Suprapubic skin (tissue), 4 donors: ENCODE data around the gene FAM200B. TPM values are rescaled to one million over a fixed set of nuclear protein-coding genes. Genes with fewer than 3 reads are reported as not detected.

Experiments used
- DNase-seq, 2 donors: peaks; one replicate each; pipeline ENCODE4 v3.0.0-alpha.2; 2019; ENCODE audit warnings: low spot score in 2 of 2
- H3K27ac ChIP-seq: fragments of 200-600 bp; sonication (generic); one replicate; pipeline ENCODE4 v1.5.1; 2019
- H3K27me3 ChIP-seq: fragments of 200-600 bp; sonication (generic); one replicate; pipeline ENCODE4 v1.5.1; 2019
- H3K36me3 ChIP-seq: fragments of 200-600 bp; sonication (generic); one replicate; pipeline ENCODE4 v1.5.1; 2019
- H3K4me1 ChIP-seq: fragments of 200-600 bp; sonication (generic); one replicate; pipeline ENCODE4 v1.5.1; 2019
- H3K4me3 ChIP-seq: fragments of 200-600 bp; sonication (generic); one replicate; pipeline ENCODE4 v1.5.1; 2019; ENCODE audit warnings: mild to moderate bottlenecking
- H3K9me3 ChIP-seq: fragments of 200-600 bp; sonication (generic); one replicate; pipeline ENCODE4 v1.5.1; 2019
- CTCF ChIP-seq, 2 donors: fragments of 200-600 bp in 1 of 2; fragments of 450-650 bp in 1 of 2; sonication (generic) in 1 of 2; IDR thresholded peaks; one replicate each; pipeline ENCODE4 v1.5.1; 2016 to 2019; ENCODE audit warnings: antibody characterized with exemption in 2 of 2, mild to moderate bottlenecking in 1 of 2, moderate library complexity in 1 of 2
- EP300 ChIP-seq: sonication (generic); formaldehyde crosslinking; IDR thresholded peaks from one replicate; pipeline ENCODE4 v1.6.1; 2017; ENCODE audit warnings: antibody characterized with exemption
- POLR2A ChIP-seq, 2 donors: fragments of 450-650 bp; IDR thresholded peaks; one replicate each; pipeline ENCODE4 v1.6.1; 2017; ENCODE audit warnings: antibody characterized with exemption in 2 of 2, mild to moderate bottlenecking in 2 of 2, moderate library complexity in 2 of 2
- POLR2AphosphoS5 ChIP-seq, 3 donors: sonication (generic); formaldehyde crosslinking; IDR thresholded peaks; one replicate each; pipeline ENCODE4 v1.6.1; 2017; ENCODE audit warnings: antibody characterized with exemption in 3 of 3
- WGBS: methylation state at CpG from one replicate; pipeline ENCODE4 v1.1.5; 2018; 5-methylcytosine and 5-hydroxymethylcytosine counted together
- total RNA-seq, 4 donors: library from RNA; depleted of rRNA; stranded (reverse); fragments of >200 nt; gene quantifications; one replicate each; pipeline ENCODE4 v1.1.0, GENCODE V29; 2016

Gene FAM200B
- total RNA-seq, 4 donors from 2014 or later: 18.6 to 39.0 (median 27.5) TPM

GRCh38 chr4:15714646-15715435, 33.2 kb downstream of the FAM200B start:
- TF ChIP-seq CTCF (IDR thresholded peaks at IDR 0.05) (no peak), EP300 (no peak), POLR2AphosphoS5 (IDR thresholded peaks at IDR 0.05) (no peak), POLR2A (IDR thresholded peaks at IDR 0.05) (no peak)
- no peak overlapping the region for H3K27ac ChIP-seq
- WGBS: 74% methylated on average over 8 of the region's 8 CpGs

DNA sequence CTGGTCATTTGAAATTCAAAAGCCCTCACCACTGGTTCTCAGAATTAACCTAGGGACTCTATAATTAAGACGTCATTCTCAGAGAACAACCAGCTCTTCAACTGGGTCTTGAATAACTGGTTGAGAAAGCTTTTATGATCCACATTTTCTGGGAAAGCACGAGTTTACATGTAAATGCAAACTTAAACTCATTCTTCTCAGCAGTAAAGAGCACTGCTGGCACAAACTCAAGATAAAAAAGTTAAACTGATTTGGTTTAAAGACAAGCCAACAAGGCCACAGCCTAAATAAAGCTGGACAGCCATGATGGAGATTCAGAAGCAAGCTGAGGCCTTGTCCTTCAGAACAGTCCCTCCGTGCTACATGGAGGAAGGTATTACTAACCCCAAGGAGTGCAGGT, 34.5 kb downstream of the FAM200B start:
- no peak for TF ChIP-seq EP300
- TF ChIP-seq CTCF (IDR thresholded peaks at IDR 0.05): no peak
- TF ChIP-seq POLR2A (IDR thresholded peaks at IDR 0.05): no peak
- no peak for TF ChIP-seq POLR2AphosphoS5 (IDR thresholded peaks at IDR 0.05)
- no peaks in the 10 kb centered on the region for H3K9me3 ChIP-seq
- H3K27me3 ChIP-seq: no peaks in the 10 kb centered on the region
- H3K36me3 ChIP-seq: no peaks in the 10 kb centered on the region
- 75% methylated on average over 3 of the region's 3 CpGs for WGBS
- DNase-seq: no peak
- H3K4me3 ChIP-seq: no peak overlapping the region
- H3K27ac ChIP-seq: no peak overlapping the region
- no peaks in the 10 kb centered on the region for H3K4me1 ChIP-seq

More at GRCh38 chr4:15714646-15715435, 33.2 kb downstream of the FAM200B start:
- Histone ChIP-seq H3K4me3 (no peak overlapping the region), H3K27me3 (no peaks in the 10 kb centered on the region), H3K9me3 (no peaks in the 10 kb centered on the region), H3K4me1 (no peaks in the 10 kb centered on the region), H3K36me3 (no peaks in the 10 kb centered on the region)
- DNase-seq: no peak

DNA sequence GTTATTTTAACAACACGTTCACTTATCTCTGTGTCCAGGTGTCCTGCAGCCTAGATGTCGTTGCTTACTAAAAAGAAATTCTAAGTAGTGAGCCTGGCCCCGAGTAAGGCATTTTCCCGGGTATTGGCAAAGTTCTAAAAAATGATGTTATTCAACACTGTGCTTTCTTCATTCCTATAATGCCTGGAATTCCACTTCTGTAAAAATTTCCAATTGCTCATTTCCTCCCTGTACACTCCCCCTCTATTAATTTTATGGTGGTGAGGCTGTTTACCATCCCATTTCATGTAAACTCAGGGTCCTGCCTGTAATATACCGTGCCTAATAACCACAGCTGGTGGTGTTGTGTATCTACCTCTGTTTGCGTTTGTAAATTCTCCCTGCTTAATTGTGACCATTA, 35.5 kb downstream of the FAM200B start:
- H3K9me3 ChIP-seq: no peaks in the 10 kb centered on the region
- H3K27ac ChIP-seq: no peak overlapping the region
- no peaks in the 10 kb centered on the region for H3K4me1 ChIP-seq
- no peaks in the 10 kb centered on the region for H3K36me3 ChIP-seq
- WGBS: 65% methylated on average over 6 of the region's 6 CpGs
- no peaks in the 10 kb centered on the region for H3K27me3 ChIP-seq
- DNase-seq: no peak
- TF ChIP-seq POLR2A (IDR thresholded peaks at IDR 0.05): no peak
- no peak for TF ChIP-seq POLR2AphosphoS5 (IDR thresholded peaks at IDR 0.05)
- no peak for TF ChIP-seq CTCF (IDR thresholded peaks at IDR 0.05)
- TF ChIP-seq EP300: no peak
- no peak overlapping the region for H3K4me3 ChIP-seq

DNA sequence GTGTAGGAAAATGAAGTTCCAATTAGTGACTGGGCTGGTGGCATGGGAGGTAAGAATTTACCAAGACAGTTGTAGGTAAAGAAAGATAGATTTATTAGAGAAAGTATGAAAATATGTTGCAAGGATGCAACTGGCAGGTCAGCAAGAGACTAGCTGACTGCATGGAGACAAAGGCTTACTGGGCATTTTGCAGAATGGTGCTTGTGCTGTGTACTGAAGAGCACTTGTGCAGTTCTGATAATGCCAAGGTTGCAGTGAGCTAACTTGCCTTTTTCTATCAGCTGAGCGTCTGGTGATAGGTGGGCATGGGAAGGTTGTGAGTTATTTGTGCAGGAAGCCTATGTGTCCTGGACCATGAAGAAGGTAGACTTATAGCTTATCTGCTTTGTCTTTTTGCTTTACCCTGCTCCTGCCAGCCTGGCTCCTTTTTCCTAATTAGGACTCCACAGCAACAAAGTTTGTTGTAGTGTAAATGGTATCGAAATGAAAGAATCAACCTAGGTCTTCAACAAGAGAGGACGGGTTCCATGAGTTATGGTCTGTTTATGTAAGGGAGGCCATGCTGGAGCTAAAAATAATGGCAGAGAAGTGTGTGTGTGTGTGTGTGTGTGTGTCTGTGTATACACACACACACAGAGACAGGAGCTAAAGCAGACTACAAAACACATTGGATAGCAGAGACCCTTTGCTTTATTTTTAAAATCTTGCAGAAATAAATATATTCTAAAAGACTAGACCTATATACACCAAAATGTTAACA, 36.2 kb downstream of the FAM200B start:
- no peak overlapping the region for H3K27ac ChIP-seq

More for the DNA sequence above, 36.2 kb downstream of the FAM200B start:
- H3K9me3 ChIP-seq: no peaks in the 10 kb centered on the region
- no peaks in the 10 kb centered on the region for H3K27me3 ChIP-seq
- no peaks in the 10 kb centered on the region for H3K36me3 ChIP-seq
- H3K4me3 ChIP-seq: no peak overlapping the region
- no peak for TF ChIP-seq CTCF (IDR thresholded peaks at IDR 0.05)
- no peak for TF ChIP-seq EP300
- TF ChIP-seq POLR2AphosphoS5 (IDR thresholded peaks at IDR 0.05): no peak
- no peak for TF ChIP-seq POLR2A (IDR thresholded peaks at IDR 0.05)
- 85% methylated on average over 3 of the region's 3 CpGs for WGBS
- DNase-seq: no peak
- no peaks in the 10 kb centered on the region for H3K4me1 ChIP-seq
